ENCODE data around the gene GPR18.

DNA sequence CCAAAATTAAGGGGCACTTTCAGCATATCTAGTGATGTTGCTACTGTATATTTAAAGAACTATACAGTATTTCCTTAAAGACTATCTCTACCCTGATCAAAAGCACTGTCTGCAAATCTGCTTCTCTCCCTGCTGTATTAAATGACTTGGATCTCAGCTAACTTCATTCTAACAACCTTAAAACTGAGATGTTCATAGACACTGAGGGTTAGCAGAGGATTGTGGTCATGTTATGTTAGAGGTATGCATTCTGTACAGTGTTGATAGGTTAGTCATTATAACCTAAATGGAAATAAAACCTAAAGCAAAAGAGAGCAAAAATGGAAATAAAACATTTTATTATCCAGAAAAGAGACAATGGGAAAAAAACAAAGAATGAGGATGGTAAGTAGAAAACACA is 39.2 kb upstream of the GPR18 start:
- TF ChIP-seq POLR2A (IDR thresholded peaks at IDR 0.05) (no peak), EP300 (IDR thresholded peaks at IDR 0.05) (no peak), POLR2AphosphoS5 (IDR thresholded peaks at IDR 0.05) (no peak)
- TF ChIP-seq, protein P1, sequence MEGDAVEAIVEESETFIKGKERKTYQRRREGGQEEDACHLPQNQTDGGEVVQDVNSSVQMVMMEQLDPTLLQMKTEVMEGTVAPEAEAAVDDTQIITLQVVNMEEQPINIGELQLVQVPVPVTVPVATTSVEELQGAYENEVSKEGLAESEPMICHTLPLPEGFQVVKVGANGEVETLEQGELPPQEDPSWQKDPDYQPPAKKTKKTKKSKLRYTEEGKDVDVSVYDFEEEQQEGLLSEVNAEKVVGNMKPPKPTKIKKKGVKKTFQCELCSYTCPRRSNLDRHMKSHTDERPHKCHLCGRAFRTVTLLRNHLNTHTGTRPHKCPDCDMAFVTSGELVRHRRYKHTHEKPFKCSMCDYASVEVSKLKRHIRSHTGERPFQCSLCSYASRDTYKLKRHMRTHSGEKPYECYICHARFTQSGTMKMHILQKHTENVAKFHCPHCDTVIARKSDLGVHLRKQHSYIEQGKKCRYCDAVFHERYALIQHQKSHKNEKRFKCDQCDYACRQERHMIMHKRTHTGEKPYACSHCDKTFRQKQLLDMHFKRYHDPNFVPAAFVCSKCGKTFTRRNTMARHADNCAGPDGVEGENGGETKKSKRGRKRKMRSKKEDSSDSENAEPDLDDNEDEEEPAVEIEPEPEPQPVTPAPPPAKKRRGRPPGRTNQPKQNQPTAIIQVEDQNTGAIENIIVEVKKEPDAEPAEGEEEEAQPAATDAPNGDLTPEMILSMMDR (IDR thresholded peaks at IDR 0.05), result no peak
